GM18508 (cell line): ENCODE results near the gene HIP1R.
"Not testable (repeated sequence)": the region's sequence is repeated elsewhere in the genome, so short reads cannot be mapped to it uniquely, and the experiment has no call there.

Experiments used
- ATAC-seq: cut with Tn5 transposase; IDR thresholded peaks from one replicate; pipeline ENCODE4 v1.9.1; 2021; ENCODE audit warnings: moderate number of reproducible peaks; ENCODE audit not compliant: insufficient read depth, unreplicated experiment

The HIP1R gene, protein sequence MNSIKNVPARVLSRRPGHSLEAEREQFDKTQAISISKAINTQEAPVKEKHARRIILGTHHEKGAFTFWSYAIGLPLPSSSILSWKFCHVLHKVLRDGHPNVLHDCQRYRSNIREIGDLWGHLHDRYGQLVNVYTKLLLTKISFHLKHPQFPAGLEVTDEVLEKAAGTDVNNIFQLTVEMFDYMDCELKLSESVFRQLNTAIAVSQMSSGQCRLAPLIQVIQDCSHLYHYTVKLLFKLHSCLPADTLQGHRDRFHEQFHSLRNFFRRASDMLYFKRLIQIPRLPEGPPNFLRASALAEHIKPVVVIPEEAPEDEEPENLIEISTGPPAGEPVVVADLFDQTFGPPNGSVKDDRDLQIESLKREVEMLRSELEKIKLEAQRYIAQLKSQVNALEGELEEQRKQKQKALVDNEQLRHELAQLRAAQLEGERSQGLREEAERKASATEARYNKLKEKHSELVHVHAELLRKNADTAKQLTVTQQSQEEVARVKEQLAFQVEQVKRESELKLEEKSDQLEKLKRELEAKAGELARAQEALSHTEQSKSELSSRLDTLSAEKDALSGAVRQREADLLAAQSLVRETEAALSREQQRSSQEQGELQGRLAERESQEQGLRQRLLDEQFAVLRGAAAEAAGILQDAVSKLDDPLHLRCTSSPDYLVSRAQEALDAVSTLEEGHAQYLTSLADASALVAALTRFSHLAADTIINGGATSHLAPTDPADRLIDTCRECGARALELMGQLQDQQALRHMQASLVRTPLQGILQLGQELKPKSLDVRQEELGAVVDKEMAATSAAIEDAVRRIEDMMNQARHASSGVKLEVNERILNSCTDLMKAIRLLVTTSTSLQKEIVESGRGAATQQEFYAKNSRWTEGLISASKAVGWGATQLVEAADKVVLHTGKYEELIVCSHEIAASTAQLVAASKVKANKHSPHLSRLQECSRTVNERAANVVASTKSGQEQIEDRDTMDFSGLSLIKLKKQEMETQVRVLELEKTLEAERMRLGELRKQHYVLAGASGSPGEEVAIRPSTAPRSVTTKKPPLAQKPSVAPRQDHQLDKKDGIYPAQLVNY

DNA sequence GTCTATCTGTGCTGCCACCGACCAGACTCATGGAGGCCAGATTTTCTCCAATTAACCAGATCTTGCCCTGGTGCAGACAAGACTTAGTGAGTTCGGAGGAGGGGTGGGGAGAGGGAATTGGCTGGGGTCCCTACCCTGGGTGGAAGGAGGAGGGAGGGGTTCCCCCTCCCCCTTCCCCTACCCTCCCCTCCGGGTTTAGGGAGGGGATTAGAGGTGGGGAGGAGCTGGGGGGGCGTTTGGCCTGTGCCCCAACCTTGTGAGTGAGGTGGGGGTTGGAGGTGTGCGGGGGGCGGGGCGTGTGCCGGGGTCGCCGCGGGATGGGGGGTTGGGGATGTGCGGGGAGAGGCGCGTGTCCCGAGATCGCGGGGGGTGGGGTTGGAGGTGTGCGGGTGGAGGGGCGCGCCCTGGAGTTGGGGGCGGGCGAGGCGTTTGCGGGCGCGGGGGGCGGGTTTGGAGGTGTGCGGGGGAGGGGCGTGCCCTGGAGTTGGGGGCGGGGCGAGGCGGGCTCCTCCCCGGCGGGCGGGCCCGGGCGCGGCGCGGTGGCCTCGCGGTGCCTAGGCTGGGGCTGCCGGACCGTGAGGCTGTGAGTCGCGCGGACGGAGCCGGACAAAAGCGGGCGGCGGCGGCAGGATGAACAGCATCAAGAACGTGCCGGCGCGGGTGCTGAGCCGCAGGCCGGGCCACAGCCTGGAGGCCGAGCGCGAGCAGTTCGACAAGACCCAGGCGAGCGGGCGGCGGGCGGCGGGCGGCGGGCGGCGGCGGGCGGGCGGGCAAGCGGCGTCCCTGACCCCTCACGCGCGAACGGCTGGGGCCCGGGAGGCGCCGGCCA lies at the start of gene HIP1R:
HIP1R (plus strand) TSS at position 537 of the 829 bp plus-strand sequence; CDS start at position 631, 94 bp downstream.
- ATAC-seq: no peak

DNA sequence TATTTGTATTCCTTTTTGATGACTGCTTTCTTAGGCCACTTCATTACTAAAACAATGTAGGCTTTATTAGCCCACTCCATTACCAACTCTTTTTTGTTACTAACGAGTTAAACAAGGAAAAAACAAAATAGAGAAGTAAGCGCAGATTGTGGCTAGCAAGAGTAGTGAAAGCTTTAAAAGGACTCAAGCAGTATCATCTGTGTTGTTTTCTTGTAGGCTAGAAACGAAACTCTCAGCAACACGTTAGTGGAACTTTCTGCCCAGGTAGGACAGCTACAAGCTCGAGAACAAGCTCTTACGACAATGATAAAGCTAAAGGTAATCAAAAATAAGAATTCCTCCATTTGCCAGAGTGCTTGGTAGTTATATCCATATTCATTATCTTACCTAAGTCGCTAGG lies 49.8 kb upstream of the HIP1R start:
- ATAC-seq: no peak

- no peak for ATAC-seq
These were observed 46.9 kb upstream of the HIP1R start for GRCh38 chr12:122788387-122788786.

DNA sequence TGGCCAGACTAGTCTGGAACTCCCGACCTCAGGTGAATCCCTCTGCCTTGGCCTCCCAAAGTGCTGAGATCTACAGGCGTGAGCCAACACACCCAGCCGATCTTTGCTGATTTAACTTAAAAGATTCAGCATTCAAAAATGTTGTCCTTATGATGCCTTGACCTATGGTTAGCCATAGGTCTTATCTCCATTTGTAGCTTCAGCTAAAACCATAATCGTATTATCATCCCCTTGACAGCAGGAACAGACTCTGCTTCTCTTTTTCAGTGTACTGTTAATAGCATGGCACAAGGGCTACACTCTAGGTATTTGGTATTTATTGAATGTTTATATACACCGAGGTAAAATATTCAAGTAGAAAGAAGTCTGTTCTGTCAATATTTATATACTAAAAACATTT lies 45.6 kb upstream of the HIP1R start:
- no peak for ATAC-seq

DNA sequence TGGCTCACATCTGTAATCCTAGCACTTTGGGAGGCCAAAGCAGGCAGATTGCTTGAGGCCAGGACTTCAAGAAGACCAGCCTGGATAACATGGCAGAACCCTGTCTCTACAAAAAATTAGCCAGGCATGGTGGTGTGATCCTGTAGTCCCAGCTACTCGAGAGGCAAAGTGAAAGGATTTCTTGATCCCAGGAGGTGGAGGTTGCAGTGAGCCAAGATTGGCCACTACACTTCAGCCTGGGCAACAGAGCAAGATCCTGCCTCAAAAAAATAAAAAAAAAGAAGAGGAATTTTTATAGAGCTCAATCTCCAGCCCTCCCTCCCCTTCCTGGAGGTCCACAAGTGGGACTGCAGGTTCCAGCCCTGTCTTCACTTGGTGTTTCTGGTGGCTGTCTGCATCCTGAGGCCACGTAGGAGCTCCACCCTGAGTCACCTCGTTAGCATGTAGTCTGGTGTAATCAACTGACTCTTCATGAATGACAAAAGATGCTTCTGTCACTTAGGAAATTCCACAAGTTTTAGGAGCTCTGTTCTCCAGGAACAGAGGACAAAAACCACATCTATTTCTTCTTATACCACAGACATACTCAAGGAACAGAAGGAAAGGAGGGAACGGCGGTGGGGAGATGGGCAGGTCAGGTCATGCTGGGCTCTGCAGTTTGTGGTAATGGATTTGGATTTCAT lies 44.7 kb upstream of the HIP1R start:
- no peak for ATAC-seq

GRCh38 chr12:122793685-122794106 lies 41.6 kb upstream of the HIP1R start:
- no peak for ATAC-seq

GRCh38 chr12:122795807-122796206 lies 39.5 kb upstream of the HIP1R start:
- ATAC-seq: no peak

- no peak for ATAC-seq
These were observed 35.5 kb upstream of the HIP1R start for GRCh38 chr12:122799641-122800243.

DNA sequence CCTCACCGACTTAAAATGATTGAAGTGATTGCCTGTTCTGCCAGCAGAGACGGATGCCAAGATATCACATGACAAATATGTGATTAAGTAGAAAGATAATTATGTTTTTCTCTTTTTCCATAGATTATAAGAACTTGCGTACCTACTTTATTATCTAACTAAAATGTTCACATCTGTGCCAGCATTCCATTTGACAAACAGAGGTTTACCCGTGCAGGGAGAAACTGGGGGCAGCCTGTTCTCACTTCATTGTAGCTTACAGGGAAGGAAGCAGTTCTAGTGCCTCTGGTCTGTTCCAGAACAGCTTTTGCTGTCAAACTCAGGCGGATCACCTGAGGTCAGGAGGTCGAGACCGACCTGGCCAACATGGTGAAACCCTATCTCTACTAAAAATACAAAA lies 31.3 kb upstream of the HIP1R start:
- ATAC-seq: no peak

GRCh38 chr12:122804957-122805356 lies 30.3 kb upstream of the HIP1R start:
- ATAC-seq: not testable (repeated sequence)

DNA sequence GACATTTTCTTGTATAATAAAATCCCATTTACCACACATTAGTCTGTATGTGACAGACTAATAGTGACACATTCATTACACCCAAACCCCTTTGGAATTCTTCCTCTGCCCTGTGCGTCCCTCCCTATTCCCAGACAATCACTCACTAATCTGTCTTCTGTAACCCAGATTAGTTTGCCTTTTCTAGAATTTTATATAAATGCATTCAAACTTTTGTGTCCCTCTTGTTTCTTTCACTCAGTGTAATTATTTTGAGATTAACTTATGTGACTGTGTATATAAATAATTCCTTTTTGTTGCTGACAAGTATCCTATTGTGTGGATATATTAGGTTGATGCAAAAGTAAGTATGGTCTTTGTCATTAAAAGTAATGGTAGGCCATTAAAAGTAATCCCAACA lies 27.6 kb upstream of the HIP1R start:
- no peak for ATAC-seq

DNA sequence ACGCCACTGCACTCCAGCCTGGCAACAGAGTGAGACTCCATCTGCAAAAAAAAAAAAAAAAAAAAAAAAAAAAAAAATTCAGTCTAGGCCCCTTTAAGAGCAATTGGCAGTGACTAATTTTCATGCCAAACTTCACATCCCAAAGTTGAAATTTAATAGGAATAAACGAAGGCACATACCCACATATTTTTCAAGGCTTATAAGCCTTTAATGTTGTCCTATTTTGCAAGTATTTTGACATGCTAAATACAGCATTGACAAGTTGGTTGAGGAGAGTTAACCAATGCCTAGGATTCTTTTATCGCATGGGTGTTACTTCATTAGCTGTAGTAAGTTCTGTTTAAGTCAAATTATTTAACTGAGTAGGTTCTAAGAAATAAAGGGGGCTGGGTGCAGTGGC lies 23.5 kb upstream of the HIP1R start:
- ATAC-seq: no peak

DNA sequence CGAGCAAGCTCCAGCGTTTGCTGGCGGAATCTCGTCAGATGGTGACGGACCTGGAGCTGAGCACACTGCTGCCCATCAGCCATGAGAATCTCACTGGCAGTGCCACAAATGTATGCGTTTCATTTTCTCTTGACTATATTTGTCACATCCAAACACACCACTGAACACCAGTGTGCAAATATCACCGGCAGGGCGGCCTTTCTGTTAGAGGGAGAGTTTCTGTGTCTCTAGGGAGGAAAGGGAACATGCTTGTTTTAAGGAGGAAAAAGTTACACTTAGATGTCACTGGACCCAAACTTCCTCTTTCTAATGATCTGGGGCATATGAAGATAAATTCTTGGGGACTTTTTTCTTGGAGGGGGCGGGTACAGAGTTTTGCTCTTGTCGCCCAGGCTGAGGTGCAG lies 21.9 kb upstream of the HIP1R start:
- no peak for ATAC-seq

- ATAC-seq: no peak
These were observed 16.0 kb upstream of the HIP1R start for GRCh38 chr12:122819209-122819785.

DNA sequence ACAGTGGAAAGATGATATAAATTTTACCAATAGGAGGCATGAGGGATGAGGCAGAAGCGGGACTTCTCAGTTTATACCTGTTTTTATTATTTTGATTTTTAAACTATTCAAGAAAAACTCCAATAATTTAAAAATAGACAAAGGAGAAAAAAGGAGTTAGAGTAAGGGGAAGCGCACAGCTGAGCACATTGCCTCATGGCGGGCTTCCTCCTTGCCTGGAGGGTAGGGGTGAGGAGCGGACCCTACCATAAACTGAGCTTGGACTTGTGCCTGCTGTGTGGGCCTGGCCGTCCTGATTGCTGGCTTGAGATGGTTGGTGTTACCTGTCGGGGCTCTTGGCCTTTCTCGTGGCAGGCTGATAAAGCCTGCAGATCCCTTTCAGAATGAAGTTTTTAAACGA lies 15.1 kb upstream of the HIP1R start:
- no peak for ATAC-seq

GRCh38 chr12:122820838-122821271 lies 14.4 kb upstream of the HIP1R start:
- ATAC-seq: no peak

- ATAC-seq: no peak
These were observed 11.8 kb upstream of the HIP1R start for GRCh38 chr12:122823429-122823828.

DNA sequence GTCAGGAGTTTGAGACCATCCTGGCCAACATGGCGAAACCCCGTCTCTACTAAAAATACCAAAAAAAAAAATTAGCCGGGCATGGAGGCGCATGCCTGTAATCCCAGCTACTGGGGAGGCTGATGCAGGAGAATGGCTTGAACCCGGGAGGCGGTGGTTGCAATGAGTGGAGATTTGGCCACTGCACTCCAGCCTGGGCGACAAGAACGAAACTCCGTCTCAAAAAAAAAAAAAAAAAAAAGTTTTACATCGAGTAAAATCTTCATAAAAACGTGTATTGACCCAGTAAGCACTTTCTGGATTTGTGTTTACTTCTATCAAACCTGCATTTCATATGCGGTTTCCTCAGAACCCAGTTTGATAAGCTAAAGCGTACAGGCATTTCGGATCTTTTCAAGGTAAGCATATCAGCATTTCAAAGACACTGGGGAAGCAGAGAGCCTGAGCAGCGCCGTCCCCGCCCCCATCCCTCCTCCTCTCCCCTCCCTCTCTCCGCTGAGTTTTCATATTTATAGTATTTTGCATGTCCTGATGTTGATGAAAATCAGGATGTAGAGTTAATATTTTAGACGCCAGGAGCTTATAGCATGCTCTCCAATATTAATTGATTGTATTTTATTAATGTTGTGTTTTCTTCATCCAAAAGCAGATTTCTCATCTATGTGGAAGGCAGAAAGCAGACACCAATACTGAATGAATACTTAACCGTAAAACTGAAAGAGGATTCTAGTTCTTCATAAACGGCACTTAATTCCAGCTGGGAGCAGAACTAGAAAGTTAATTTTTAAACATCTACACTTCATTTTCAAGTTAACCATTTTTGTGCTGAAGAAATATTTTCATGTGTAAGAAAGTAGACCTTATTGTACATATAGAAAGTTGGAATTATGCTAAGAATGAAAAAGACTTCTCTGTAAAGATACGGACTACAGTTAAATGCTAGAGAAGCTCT lies 9.2 kb upstream of the HIP1R start:
- no peak for ATAC-seq
